ENCODE data around the gene NEXMIF.

GRCh38 chrX:74949717-74950116 lies 24.5 kb upstream of the NEXMIF start:
- TF ChIP-seq CTCF (IDR thresholded peaks at IDR 0.05) (no peak), POLR2A (IDR thresholded peaks at IDR 0.05) (no peak)

All from esophagus squamous epithelium (tissue), 4 donors.